Hindlimb muscle (tissue), 1 donor: ENCODE results near the gene TMEM89. TPM values are rescaled to one million over a fixed set of nuclear protein-coding genes. Genes with fewer than 3 reads are reported as not detected.

Experiments used
- DNase-seq: peaks from one replicate; pipeline ENCODE4 v3.0.0-alpha.2; 2013
- polyA plus RNA-seq: library from polyadenylated mRNA; unstranded; fragments of 120-200 nt; gene quantifications from one replicate; pipeline ENCODE4 v1.2.1, GENCODE V29; 2013; ENCODE audit not compliant: insufficient read length

Gene TMEM89
- polyA plus RNA-seq, 1 donor = not detected

- DNase-seq = peak; percentile 95
Measured at GRCh38 chr3:48609088-48610005, 12.2 kb downstream of the TMEM89 start, which contains the start of gene UQCRC1. Gene UQCRC1 (minus strand): TSS chr3:48609646. CDS start chr3:48609620, 26 bp downstream.

- DNase-seq = no peak
Measured at GRCh38 chr3:48607519-48607918, 14.1 kb downstream of the TMEM89 start.

GRCh38 chr3:48601622-48601994 lies 20.0 kb downstream of the TMEM89 start:
- no peak for DNase-seq

GRCh38 chr3:48600711-48601621 lies 20.6 kb downstream of the TMEM89 start:
- DNase-seq = no peak

DNA sequence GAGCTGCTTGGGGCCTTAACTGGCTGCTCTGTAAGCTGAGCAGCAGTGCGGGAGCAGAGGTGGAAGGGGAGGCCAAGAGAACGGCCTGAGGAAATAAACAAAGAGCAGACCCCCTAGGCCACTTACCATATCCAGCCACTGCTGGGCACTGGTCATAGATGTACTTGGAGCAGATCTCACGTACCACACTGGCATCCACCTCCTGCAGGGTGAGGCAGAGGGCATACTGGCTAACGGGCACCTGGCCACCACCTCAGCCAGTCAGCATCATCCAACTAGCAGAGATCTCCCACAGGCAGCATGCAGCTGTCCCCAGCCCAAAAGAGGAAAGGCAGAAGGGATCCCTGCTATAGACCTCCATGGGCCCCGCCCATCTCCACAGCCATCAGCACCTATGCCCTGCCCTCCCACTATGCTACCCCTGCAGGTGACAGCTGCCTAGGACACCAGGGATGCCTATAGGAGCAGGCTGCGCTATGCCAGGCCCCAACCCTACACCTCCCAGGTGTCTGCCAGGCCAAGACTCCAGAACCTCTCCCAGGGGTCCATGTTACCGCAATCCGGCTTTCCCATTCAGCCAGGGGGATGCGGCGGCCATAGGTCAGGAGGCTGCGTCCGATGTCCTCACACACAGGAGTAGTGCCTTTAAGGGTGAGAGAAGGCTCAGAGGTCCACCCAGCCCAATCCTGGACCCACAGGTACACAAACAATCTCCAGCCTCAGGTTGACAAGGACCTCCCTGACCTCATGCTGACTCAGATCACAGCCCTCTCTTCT lies 21.9 kb downstream of the TMEM89 start:
- no peak for DNase-seq

DNA sequence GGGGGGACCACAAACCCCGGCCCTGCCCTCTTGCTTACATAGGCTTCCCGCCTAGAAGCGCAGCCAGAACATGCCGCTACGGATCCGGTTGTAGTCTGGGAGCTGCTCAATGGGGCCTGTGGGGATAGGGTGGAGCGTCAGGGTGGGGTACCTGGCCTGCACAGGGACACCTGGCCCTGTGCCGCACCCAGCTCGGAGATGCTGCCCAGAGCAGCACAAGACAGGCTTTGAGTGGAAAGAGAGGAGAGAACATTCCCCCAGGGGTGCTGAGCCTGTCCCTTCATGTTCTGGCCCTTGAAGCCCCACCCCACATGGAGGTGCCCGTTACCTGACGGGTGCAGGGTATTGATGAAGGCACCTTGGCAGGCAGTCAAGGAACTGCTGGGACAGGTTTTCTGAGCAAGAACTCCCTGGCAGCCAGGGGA lies 22.5 kb downstream of the TMEM89 start:
- DNase-seq = no peak

DNA sequence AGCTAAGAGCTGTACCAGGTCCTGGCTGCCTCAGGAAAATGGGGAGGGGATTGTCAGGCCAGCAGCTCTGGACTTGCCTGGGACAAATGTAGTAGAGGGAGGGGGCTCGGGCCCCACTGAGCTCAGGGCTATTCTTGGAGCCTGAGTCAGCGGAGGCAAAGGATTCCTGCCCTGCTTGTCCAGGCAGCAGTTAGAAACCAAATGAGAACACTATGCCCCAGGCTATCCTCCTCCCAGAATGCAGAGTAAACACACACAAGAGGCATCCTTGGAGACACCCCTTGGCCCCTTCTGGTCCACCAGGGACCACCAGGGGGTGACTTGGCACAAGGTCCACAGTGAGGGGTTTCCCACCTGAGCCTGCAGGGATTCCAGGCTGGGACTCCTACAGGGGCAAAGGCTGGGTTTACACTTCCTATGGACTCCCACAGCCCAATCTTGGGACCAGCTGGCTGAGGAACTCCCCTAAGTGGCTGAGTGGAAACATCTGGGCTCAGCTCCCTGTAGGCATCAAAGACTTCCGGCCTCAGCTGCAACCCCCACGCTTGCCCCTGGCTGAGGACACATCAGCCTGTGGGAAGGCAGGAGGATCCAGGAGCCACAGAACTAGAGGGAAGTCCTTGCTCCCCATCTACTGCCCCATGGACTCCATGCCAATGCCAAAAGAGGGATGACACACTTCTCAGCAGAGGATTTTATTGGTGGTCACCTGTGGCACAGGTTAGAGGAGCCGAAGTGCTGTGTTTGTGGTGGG lies 23.1 kb downstream of the TMEM89 start:
- no peak for DNase-seq

DNA sequence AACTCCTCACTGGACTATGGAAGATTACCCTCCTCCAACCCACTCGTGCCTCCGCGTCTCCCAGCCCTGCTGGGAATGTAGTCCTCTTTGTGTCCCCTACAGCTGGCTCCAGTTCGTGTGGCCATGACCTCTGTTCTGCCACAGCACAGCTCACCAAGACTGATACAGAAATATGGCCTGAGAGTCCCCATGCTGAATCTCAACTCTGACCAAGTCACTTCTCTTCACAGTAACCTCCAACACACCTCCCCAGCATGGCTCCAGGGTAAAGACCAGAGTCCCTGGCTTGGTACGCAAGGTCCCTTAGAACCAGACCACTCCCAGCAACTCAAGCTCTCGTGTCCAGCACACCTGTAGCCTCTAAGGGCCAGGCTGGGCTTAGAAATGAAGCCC lies 24.2 kb downstream of the TMEM89 start:
- no peak for DNase-seq

DNA sequence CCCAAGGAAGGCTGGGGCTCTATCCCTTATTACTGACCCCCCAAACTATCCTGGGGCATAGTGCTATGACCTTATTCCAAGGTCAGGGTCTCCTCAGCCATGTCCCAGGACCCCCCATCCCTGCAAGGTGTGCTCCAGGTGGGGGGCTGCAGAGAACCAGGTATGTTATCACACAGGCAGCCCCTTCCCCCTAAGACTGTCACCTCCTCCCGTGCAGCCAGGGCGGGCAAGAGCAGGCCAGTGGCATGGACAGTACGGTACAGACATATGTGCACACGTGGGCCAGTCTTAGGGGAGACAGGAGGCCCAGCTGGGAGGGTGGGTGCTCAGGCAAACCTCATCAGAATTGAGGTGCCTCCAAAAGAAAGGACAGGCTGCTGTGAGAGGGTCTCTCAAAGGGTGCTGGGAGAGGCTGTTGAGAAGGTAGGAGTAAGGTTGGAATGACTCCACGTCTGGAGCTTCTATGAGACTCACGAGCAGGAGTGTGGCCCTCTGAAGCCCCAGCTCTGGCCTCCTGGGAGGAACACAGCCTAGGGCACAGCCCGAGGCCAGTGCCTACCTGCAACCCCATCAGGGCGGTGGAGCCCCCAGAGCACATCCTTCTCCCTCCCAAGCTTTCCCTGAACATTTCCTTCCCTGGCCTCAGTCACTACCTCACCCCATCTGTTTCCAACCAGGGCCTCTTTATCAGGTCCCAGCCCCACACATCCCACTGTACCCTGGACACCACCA lies 24.7 kb downstream of the TMEM89 start:
- DNase-seq = no peak

GRCh38 chr3:48596157-48596556 lies 25.4 kb downstream of the TMEM89 start:
- no peak for DNase-seq

DNA sequence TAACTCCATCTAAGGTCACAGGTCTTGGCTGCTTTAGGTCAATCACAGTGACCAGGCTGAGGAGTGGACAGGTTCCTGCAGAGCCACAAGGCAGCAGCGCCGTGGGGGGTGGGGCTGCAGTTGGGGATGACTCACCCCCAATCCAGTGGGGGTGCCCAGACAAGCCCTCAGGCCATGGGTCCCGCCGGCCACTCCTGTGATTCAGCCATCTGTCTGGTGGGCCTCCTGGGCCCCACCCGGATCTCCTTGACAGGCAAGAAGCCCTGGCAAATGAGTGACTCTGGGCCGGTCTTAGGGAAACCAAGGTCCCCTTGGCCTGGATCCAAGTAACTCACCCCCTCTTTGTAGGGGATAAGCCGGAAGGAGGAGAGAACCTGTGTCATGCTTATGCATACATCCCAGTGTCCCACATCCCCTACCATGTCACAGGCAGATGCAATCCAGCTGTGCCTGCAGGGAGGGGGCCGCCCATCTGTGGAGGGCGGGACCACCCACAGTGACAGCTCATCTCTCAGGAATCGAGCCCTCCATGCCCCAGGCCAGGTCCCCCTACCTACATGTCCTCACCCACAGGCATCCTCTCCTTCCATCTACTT lies 25.9 kb downstream of the TMEM89 start:
- DNase-seq = no peak

DNA sequence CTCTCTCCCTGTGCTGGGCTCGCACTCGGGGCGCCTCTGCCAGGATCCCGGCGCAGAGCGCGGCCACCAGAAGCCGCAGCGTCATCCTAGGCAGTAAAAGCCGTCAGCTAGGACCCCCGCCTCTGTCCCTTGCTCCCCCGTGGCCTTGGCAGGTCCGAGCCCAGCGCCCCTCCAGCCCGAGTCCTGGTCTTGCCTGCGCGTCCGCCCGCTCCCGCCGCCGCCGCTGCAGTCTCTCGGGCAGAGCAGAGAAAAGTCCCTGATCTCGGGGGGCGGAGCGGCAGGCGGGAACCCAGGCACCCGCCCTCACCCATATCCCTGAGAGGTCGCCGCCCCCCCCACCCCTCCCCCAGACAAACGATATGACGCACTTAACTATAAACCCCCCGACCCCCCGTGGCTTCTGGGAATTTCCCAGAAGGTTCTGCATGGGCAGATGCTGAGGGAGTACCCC lies 26.5 kb downstream of the TMEM89 start, which contains the start of gene COL7A1:
COL7A1 (minus strand) TSS at position 255 of the 451 bp plus-strand sequence; CDS start at position 85, 170 bp downstream.
- no peak for DNase-seq

DNA sequence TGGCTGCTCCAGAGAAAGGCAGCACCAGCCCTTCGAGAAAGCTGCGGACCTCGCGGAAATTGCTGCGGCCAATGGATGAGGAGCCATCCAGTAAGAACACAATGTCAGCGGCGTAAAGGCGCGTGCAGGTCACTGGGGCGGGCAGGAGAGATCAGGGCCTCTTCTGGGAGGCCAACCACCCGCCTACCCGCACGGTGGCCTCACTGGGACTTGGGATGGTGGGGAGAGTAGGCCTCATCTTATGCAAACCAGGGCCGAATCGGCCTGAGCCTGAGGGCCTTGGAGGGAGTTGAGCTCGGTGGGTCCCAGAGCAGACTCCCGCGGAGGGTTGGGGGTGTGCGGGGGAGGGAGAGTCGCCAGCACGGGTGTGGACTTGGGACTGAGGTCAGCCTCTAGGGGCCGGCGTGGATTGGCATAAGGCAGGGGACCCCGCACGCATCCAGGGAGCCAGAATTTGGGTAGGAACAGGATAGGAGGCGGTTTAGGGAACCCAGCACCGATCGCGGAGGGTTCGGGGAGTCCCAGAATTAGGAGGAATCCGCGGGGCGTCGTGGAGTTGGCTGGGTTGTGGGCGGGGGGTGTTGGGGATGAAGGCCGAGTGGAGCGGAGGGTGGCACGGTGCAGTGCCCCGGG lies 27.0 kb downstream of the TMEM89 start:
- DNase-seq = no peak

DNA sequence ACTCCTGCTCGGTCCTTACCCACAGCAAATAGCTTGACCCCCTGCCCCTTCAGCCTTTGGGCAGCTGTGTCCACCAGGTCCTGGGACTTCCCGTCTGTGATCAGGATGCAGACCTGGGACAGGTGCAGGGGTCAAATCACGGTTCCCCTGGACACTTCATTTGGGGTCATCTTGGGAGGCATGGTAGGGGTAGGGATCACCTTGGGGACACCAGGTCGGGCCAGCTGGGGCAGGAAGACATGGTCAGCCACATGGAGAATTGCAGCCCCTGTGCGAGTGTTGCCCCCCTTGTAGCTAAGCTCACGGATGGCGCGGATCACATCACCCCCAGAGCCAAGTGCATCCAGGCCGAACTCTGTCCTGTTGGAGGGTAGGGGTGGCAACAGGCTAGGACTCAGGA lies 28.2 kb downstream of the TMEM89 start:
- DNase-seq = no peak

DNA sequence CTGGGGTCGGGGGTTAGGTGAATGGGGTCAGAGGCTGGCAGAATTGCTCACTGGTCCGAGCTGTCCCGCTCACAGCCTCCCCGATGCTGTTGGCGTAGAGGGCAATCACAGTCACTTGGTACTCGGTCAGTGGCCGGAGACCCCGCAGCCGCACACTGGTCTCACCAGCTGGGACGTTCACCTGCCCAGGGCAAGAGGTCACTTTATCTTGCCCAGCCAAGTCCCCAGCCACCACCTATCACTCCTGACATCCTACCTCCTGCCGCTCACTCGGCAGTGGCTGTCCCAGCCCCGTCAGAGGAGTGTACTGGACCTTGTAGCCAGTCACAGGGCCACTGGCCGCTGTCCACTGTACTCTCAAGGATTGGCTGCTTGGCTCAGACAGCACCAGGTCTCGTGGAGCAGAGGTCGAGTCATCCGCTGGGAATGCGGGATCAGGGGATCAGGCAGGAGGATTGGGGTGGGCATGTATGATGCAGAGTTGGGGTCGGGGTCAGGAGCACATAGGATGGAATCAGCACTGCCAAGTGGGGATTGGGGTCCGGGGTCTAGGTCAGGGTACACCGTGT lies 29.0 kb downstream of the TMEM89 start:
- no peak for DNase-seq

DNA sequence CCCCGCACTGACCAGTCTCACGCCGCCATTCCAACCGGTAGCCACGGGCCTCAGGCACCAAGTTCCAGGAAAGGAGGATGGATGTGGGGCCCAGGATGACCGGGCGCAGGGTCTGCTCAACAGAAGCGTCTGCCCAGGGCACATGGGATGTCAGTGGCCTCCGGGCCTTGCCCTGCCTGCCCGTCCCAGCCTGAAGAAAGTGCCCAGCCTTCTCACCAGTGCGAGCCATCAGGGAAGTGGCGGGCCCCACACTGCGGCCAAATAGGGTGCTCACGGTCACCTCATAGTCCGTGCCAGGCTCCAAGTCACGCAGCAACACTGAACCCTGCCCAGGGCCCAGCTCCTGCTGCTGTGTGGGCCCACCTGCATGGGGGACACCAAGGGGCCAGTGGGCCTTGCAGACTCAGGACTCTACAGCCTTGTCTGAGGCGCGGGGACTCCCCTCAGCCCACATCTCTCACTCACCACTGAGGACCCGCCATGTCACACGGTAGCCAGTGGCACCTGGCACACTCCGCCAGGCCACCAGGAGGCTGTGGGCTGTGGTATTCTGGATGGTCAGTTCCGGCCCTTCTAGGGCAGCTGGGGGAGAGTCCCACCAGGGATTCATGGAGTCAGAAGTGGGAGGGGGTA lies 29.6 kb downstream of the TMEM89 start:
- no peak for DNase-seq

DNA sequence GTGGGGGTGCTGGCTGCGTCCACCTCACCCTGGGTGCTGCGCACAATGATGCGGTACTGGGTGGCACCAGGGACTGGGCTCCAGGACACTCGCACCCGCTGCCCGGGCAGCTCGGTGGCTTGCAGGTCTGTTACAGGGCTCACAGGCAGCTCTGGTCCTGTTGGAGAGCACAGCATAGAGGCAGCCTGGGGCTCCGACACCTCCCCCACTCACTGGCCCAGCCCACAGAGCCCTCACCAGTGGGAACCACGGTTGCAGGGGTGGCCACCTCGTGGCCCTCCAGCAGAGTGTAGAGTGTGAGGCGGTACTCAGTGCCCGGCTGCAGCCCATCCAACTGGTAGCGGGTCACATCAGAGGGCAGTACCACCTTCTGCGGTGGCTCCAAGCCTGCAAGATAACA lies 30.1 kb downstream of the TMEM89 start:
- DNase-seq = no peak

- no peak for DNase-seq
Measured at GRCh38 chr3:48588230-48588629, 33.3 kb downstream of the TMEM89 start.

GRCh38 chr3:48587686-48588085 lies 33.9 kb downstream of the TMEM89 start:
- no peak for DNase-seq
